Tibial nerve (tissue), 4 donors: ENCODE data around the gene POU2AF3.

Experiments used
- EP300 ChIP-seq, 2 donors: sonication (generic); formaldehyde crosslinking; IDR thresholded peaks; one replicate each; pipeline ENCODE4 v1.6.1; 2017; ENCODE audit warnings: antibody characterized with exemption in 2 of 2, mild to moderate bottlenecking in 1 of 2
- POLR2A ChIP-seq, 2 donors: fragments of 450-650 bp; IDR thresholded peaks; one replicate each; pipeline ENCODE4 v1.6.1; 2017; ENCODE audit warnings: antibody characterized with exemption in 2 of 2, mild to moderate bottlenecking in 2 of 2, moderate library complexity in 2 of 2
- TF ChIP-seq, protein P1 (sequence below), 5 experiments: fragments of 200-600 bp in 3 of 5; fragments of 450-650 bp in 2 of 5; sonication (generic) in 3 of 5; IDR thresholded peaks; one replicate each; pipeline ENCODE4 v1.5.1; 2016 to 2019; ENCODE audit warnings: antibody characterized with exemption in 5 of 5, mild to moderate bottlenecking in 3 of 5, moderate library complexity in 2 of 5

DNA sequence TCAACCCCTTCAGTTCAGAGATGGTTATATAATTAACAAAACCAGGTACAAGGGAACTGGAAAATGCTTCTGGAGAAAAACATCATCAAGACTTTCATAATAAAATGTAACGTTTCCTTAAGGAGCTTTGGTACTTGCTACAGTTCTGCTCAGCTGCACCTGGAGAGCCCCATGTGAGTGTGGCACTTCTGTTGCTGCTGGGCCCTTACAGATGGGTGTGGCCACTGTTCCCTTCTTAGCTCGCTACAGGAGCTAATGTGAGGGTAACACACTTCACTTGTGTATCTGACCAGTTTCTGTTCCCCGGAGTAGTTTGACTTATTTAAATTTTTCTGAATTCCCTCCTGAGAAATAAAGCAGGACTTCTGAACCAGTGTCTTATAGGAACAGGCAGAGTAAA is 4.0 kb downstream of the POU2AF3 start:
- TF ChIP-seq POLR2A (IDR thresholded peaks at IDR 0.05): no peak
- TF ChIP-seq, protein P1, sequence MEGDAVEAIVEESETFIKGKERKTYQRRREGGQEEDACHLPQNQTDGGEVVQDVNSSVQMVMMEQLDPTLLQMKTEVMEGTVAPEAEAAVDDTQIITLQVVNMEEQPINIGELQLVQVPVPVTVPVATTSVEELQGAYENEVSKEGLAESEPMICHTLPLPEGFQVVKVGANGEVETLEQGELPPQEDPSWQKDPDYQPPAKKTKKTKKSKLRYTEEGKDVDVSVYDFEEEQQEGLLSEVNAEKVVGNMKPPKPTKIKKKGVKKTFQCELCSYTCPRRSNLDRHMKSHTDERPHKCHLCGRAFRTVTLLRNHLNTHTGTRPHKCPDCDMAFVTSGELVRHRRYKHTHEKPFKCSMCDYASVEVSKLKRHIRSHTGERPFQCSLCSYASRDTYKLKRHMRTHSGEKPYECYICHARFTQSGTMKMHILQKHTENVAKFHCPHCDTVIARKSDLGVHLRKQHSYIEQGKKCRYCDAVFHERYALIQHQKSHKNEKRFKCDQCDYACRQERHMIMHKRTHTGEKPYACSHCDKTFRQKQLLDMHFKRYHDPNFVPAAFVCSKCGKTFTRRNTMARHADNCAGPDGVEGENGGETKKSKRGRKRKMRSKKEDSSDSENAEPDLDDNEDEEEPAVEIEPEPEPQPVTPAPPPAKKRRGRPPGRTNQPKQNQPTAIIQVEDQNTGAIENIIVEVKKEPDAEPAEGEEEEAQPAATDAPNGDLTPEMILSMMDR (IDR thresholded peaks at IDR 0.05): no peak
- TF ChIP-seq EP300 (IDR thresholded peaks at IDR 0.05): no peak
